ENCODE results near the gene TAGLN3.

TAGLN3 gene

GRCh38 chr3:111968319-111969054 is 30.2 kb upstream of the TAGLN3 start:
- Mint-ChIP-seq H3K4me3 (no peak overlapping the region), H3K27me3 (no peaks in the 10 kb centered on the region), H3K27ac (no peak overlapping the region), H3K36me3 (no peaks in the 10 kb centered on the region), H3K9me3 (no peaks in the 10 kb centered on the region), H3K4me1 (peaks cover 11% of the 10 kb centered on the region)

- H3K9me3 Mint-ChIP-seq, result no peaks in the 10 kb centered on the region
- H3K36me3 Mint-ChIP-seq, result no peaks in the 10 kb centered on the region
- peaks cover 2% of the 10 kb centered on the region for H3K27me3 Mint-ChIP-seq
- H3K4me1 Mint-ChIP-seq, result peaks cover 5% of the 10 kb centered on the region
- no peak overlapping the region for H3K4me3 Mint-ChIP-seq
- H3K27ac Mint-ChIP-seq, result no peak overlapping the region
Observed at GRCh38 chr3:111970376-111970775, 28.3 kb upstream of the TAGLN3 start.

GRCh38 chr3:111971533-111972130 is 27.1 kb upstream of the TAGLN3 start:
- Mint-ChIP-seq H3K36me3 (no peaks in the 10 kb centered on the region), H3K4me3 (no peak overlapping the region), H3K27ac (no peak overlapping the region), H3K4me1 (peaks cover 5% of the 10 kb centered on the region), H3K9me3 (no peaks in the 10 kb centered on the region), H3K27me3 (peaks cover 2% of the 10 kb centered on the region)

- Mint-ChIP-seq H3K36me3 (no peaks in the 10 kb centered on the region), H3K27me3 (peaks cover 2% of the 10 kb centered on the region), H3K4me1 (no peaks in the 10 kb centered on the region), H3K27ac (no peak overlapping the region), H3K9me3 (no peaks in the 10 kb centered on the region), H3K4me3 (no peak overlapping the region)
Observed at GRCh38 chr3:111972891-111973290, 25.8 kb upstream of the TAGLN3 start.

GRCh38 chr3:111975131-111975530 is 23.6 kb upstream of the TAGLN3 start:
- Mint-ChIP-seq H3K9me3 (no peaks in the 10 kb centered on the region), H3K4me3 (no peak overlapping the region), H3K4me1 (peaks cover 13% of the 10 kb centered on the region), H3K36me3 (no peaks in the 10 kb centered on the region), H3K27ac (no peak overlapping the region), H3K27me3 (peaks cover 2% of the 10 kb centered on the region)

- Mint-ChIP-seq H3K36me3 (peaks cover 1% of the 10 kb centered on the region), H3K4me1 (peaks cover 24% of the 10 kb centered on the region), H3K27ac (no peak overlapping the region), H3K27me3 (peaks cover 2% of the 10 kb centered on the region), H3K9me3 (no peaks in the 10 kb centered on the region), H3K4me3 (no peak overlapping the region)
Observed at GRCh38 chr3:111976254-111976653, 22.5 kb upstream of the TAGLN3 start.

- Mint-ChIP-seq H3K36me3 (peaks cover 4% of the 10 kb centered on the region), H3K27ac (peak within 1 kb of the TSS; percentile 7), H3K4me1 (peaks cover 49% of the 10 kb centered on the region), H3K4me3 (peak within 1 kb of the TSS; percentile 77), H3K9me3 (no peaks in the 10 kb centered on the region), H3K27me3 (peaks cover under 1% of the 10 kb centered on the region)
Observed at GRCh38 chr3:111978583-111979433, 19.9 kb upstream of the TAGLN3 start, which contains the start of gene ABHD10. ABHD10 (plus strand) TSS chr3:111979026; CDS start chr3:111979062, 36 bp downstream.

- Mint-ChIP-seq H3K4me1 (peaks cover 56% of the 10 kb centered on the region), H3K36me3 (peaks cover 6% of the 10 kb centered on the region)
Observed at GRCh38 chr3:111979434-111980038, 19.2 kb upstream of the TAGLN3 start.

GRCh38 chr3:111980716-111981456 is 17.8 kb upstream of the TAGLN3 start:
- Mint-ChIP-seq H3K27ac (peak overlapping the region; percentile 46), H3K4me1 (peaks cover 70% of the 10 kb centered on the region), H3K9me3 (no peaks in the 10 kb centered on the region), H3K36me3 (peaks cover 10% of the 10 kb centered on the region), H3K4me3 (peak overlapping the region; percentile 77), H3K27me3 (no peaks in the 10 kb centered on the region)

More at GRCh38 chr3:111979434-111980038, 19.2 kb upstream of the TAGLN3 start:
- peak overlapping the region; percentile 77 for H3K4me3 Mint-ChIP-seq
- no peaks in the 10 kb centered on the region for H3K27me3 Mint-ChIP-seq
- peak overlapping the region; percentile 7 for H3K27ac Mint-ChIP-seq
- no peaks in the 10 kb centered on the region for H3K9me3 Mint-ChIP-seq

GRCh38 chr3:111981457-111981763 is 17.3 kb upstream of the TAGLN3 start:
- Mint-ChIP-seq H3K4me3 (peak overlapping the region; percentile 51), H3K9me3 (no peaks in the 10 kb centered on the region), H3K36me3 (peaks cover 10% of the 10 kb centered on the region), H3K27me3 (no peaks in the 10 kb centered on the region), H3K4me1 (peaks cover 75% of the 10 kb centered on the region), H3K27ac (no peak overlapping the region)

GRCh38 chr3:111984636-111985298 is 14.0 kb upstream of the TAGLN3 start:
- no peaks in the 10 kb centered on the region for H3K9me3 Mint-ChIP-seq
- H3K27me3 Mint-ChIP-seq, result no peaks in the 10 kb centered on the region
- peaks cover 90% of the 10 kb centered on the region for H3K4me1 Mint-ChIP-seq
- H3K36me3 Mint-ChIP-seq, result peaks cover 22% of the 10 kb centered on the region
- peak overlapping the region; percentile 80 for H3K27ac Mint-ChIP-seq
- no peak overlapping the region for H3K4me3 Mint-ChIP-seq

GRCh38 chr3:111986800-111987199 is 11.9 kb upstream of the TAGLN3 start:
- Mint-ChIP-seq H3K27ac (peak overlapping the region; percentile 26), H3K4me1 (peaks cover 72% of the 10 kb centered on the region), H3K27me3 (no peaks in the 10 kb centered on the region), H3K36me3 (peaks cover 23% of the 10 kb centered on the region), H3K9me3 (no peaks in the 10 kb centered on the region), H3K4me3 (no peak overlapping the region)

- no peak overlapping the region for H3K27ac Mint-ChIP-seq
- H3K9me3 Mint-ChIP-seq, result no peaks in the 10 kb centered on the region
- H3K4me3 Mint-ChIP-seq, result no peak overlapping the region
- H3K27me3 Mint-ChIP-seq, result no peaks in the 10 kb centered on the region
- peaks cover 59% of the 10 kb centered on the region for H3K4me1 Mint-ChIP-seq
- peaks cover 30% of the 10 kb centered on the region for H3K36me3 Mint-ChIP-seq
Observed at GRCh38 chr3:111989061-111989678, 9.6 kb upstream of the TAGLN3 start.

GRCh38 chr3:111993038-111993437 is 5.7 kb upstream of the TAGLN3 start:
- H3K36me3 Mint-ChIP-seq, result peaks cover 18% of the 10 kb centered on the region
- H3K27ac Mint-ChIP-seq, result no peak overlapping the region
- no peaks in the 10 kb centered on the region for H3K9me3 Mint-ChIP-seq
- H3K4me3 Mint-ChIP-seq, result no peak overlapping the region
- H3K4me1 Mint-ChIP-seq, result peaks cover 36% of the 10 kb centered on the region
- H3K27me3 Mint-ChIP-seq, result no peaks in the 10 kb centered on the region
